HG02642 (cell line): ENCODE results near the gene RRM1.

ENCODE experiments used
- ATAC-seq: cut with Tn5 transposase; IDR thresholded peaks from one replicate; pipeline ENCODE4 v1.9.1; 2021; ENCODE audit warnings: mild to moderate bottlenecking; ENCODE audit not compliant: unreplicated experiment, poor library complexity

RRM1 gene

DNA sequence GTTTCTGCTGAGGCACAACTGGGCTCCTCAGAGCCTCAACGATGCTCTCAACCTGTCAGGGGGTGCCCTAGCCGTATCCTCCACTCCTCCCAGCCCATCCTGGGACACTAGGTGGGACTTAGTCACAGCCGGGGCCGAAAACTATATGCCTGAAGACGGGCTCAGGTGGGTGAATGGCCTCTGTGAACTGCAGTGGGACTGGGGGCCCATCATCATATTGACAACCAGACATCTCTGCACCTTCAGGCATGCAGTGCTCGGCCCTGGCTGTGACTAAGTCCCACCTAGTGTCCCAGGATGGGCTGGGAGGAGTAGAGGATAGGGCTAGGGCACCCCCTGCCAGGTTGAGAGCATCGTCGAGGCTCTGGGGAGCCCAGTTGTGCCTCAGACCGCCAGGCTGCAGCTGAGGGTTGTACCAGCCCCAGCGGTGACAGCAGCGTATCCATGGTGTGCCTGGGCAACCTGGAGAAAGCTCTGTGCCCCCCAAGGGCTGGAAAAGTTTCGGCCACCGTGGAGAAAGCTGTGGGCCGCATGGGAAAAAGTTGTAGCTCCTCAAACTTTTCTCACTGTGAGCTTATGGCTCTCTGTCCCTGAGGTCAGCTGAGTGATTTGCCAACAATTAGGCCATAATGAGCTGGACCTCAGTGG is 88.9 kb downstream of the RRM1 start:
- no peak for ATAC-seq

- no peak for ATAC-seq
These were observed 89.7 kb downstream of the RRM1 start for GRCh38 chr11:4184163-4184916.

DNA sequence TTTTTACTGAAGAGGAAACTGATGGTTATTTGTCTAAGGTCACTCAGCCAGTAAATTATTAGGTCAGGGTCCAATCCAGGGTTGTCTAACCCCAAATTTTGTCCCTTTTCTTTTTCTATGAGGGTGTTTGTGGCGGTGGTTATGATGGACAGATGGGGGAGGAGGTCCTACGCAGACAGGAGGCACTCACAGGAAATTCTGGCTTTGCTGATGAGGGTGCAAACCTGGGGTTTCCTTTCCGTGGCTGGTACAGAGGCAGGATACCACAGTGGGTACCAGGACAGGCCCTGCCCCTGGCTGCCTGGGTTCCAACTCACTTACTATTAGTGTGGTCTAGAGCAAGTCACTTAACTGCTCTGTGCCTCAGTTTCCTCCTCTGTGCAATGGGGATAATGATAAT is 91.0 kb downstream of the RRM1 start:
- ATAC-seq, result no peak

GRCh38 chr11:4186464-4187054 is 92.0 kb downstream of the RRM1 start:
- no peak for ATAC-seq

DNA sequence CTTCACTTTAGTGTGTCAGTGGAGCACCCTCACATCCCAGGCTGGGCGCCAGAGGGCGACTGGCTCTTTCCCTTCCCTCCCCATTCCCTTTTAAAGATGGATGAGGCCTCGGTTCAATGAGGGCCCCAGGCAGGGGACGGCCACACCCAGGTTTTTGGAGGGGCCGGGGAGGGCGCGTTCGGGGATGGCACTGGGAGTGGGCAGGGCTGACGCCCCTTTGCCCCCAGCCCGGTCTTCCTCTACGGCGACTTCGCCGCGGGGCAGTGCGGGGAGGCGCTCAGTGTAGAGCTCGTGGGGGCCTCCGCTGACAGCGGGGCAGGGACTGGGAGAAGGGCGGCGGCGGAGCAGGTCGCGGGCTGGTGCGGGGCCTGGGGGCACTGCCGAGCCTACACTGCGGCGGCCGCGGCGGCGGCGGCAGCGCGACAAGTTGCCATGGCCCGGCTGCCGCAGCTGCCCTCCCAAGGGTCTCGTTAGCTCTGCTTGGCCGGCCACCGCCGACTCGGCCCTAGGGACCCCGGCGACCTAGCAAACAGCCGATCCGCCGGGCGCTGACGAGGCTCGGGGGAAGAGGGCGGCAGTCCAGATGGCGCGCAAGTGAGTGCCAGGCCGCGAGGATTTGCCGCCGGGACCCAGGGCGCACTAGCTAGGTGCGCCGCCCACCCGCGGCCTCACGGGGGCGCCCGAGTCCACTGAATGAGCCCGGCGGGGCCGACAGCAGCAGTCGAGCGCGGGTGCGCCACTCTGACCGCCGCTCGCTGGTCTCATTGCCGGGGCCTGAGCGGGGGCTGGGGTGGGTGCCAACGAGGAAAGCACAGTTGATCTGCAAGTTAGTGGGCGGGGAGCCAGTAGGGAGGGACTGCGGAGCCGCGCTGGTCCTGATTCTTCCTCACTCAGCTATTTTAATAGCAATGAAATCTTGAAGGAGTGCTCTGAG is 92.7 kb downstream of the RRM1 start:
- peak; percentile 92 for ATAC-seq
